ENCODE measurements around the gene STK39. TPM values are rescaled to one million over a fixed set of nuclear protein-coding genes. Genes with fewer than 3 reads are reported as not detected.

The STK39 gene
- total RNA-seq, 6 experiments from 2014 or later: 0.29 to 1.2 (median 0.60) TPM

- no peaks in the 10 kb centered on the region for H3K4me1 ChIP-seq
- H3K4me3 ChIP-seq: no peak overlapping the region
- H3K9me3 ChIP-seq: no peaks in the 10 kb centered on the region
- no peaks in the 10 kb centered on the region for H3K27me3 ChIP-seq
- no peaks in the 10 kb centered on the region for H3K36me3 ChIP-seq
- ATAC-seq: no peak
- no peak for TF ChIP-seq CTCF (IDR thresholded peaks at IDR 0.05)
- TF ChIP-seq POLR2A (IDR thresholded peaks at IDR 0.05): no peak
- 92% methylated on average over 2 of the region's 5 CpGs for whole genome bisulfite sequencing (ENCODE audit: insufficient coverage, low coverage, low lambda C conversion rate, missing lambda C conversion rate)
- no peak for DNase-seq
- no peak overlapping the region for H3K27ac ChIP-seq
- intact Hi-C loops (cut with DNase I): no loop called here
Measured at GRCh38 chr2:168230389-168230788, 17.0 kb downstream of the STK39 start.

- Histone ChIP-seq H3K9me3 (no peaks in the 10 kb centered on the region), H3K4me3 (no peak overlapping the region), H3K4me1 (no peaks in the 10 kb centered on the region), H3K27me3 (no peaks in the 10 kb centered on the region), H3K36me3 (no peaks in the 10 kb centered on the region), H3K27ac (no peak overlapping the region)
- DNase-seq: no peak
- no peak for TF ChIP-seq CTCF (IDR thresholded peaks at IDR 0.05)
- no peak for TF ChIP-seq POLR2A (IDR thresholded peaks at IDR 0.05)
- no peak for ATAC-seq
- intact Hi-C loops (cut with DNase I): no loop called here
- 51% methylated on average over 2 of the region's 2 CpGs for WGBS (ENCODE audit: insufficient coverage, low coverage, low lambda C conversion rate, missing lambda C conversion rate)
Measured at GRCh38 chr2:168224346-168224745, 23.0 kb downstream of the STK39 start.

- TF ChIP-seq POLR2A (IDR thresholded peaks at IDR 0.05): no peak
- intact Hi-C loops (cut with DNase I): no loop called here
- Histone ChIP-seq H3K36me3 (no peaks in the 10 kb centered on the region), H3K27ac (no peak overlapping the region), H3K27me3 (no peaks in the 10 kb centered on the region), H3K9me3 (no peaks in the 10 kb centered on the region), H3K4me3 (no peak overlapping the region), H3K4me1 (no peaks in the 10 kb centered on the region)
- no peak for ATAC-seq
- DNase-seq: no peak
- WGBS (ENCODE audit: insufficient coverage, low coverage, low lambda C conversion rate, missing lambda C conversion rate): 78% methylated on average over 3 of the region's 3 CpGs
Measured at GRCh38 chr2:168222088-168222487, 25.3 kb downstream of the STK39 start.

- TF ChIP-seq CTCF (IDR thresholded peaks at IDR 0.05): no peak
- Histone ChIP-seq H3K27me3 (no peaks in the 10 kb centered on the region), H3K4me1 (no peaks in the 10 kb centered on the region), H3K36me3 (no peaks in the 10 kb centered on the region), H3K9me3 (no peaks in the 10 kb centered on the region), H3K4me3 (no peak overlapping the region), H3K27ac (no peak overlapping the region)
- WGBS (ENCODE audit: insufficient coverage, low coverage, low lambda C conversion rate, missing lambda C conversion rate): 55% methylated on average over 11 of the region's 11 CpGs
- peak in 2 of 4 donors; percentile 52 to 68 for ATAC-seq
- intact Hi-C loops (cut with DNase I): no loop called here
- DNase-seq: no peak
Measured at GRCh38 chr2:168220965-168221819, 26.2 kb downstream of the STK39 start.

GRCh38 chr2:168217920-168218319 lies 29.5 kb downstream of the STK39 start:
- H3K9me3 ChIP-seq: no peaks in the 10 kb centered on the region
- no peak overlapping the region for H3K27ac ChIP-seq
- no peak overlapping the region for H3K4me3 ChIP-seq
- ATAC-seq (no peak), DNase-seq (no peak)
- TF ChIP-seq CTCF (IDR thresholded peaks at IDR 0.05): no peak
- no peak for TF ChIP-seq POLR2A (IDR thresholded peaks at IDR 0.05)
- no peaks in the 10 kb centered on the region for H3K4me1 ChIP-seq
- 73% methylated on average over 2 of the region's 2 CpGs for WGBS (ENCODE audit: insufficient coverage, low coverage, low lambda C conversion rate, missing lambda C conversion rate)
- H3K27me3 ChIP-seq: no peaks in the 10 kb centered on the region
- no peaks in the 10 kb centered on the region for H3K36me3 ChIP-seq
- intact Hi-C loops (cut with DNase I): no loop called here

Data from right lobe of liver (tissue), 6 donors.